Umbilical cord (tissue), 2 donors: ENCODE data around the gene SFR1. TPM values are rescaled to one million over a fixed set of nuclear protein-coding genes. Genes with fewer than 3 reads are reported as not detected.
"Not testable (repeated sequence)": the region's sequence is repeated elsewhere in the genome, so short reads cannot be mapped to it uniquely, and the experiment has no call there.

ENCODE experiments used
- DNase-seq: peaks from one replicate; pipeline ENCODE4 v3.0.0-alpha.2; 2015; ENCODE audit warnings: low spot score
- total RNA-seq: library from RNA; depleted of rRNA; stranded (reverse); fragments of >200 nt; gene quantifications from one replicate; pipeline ENCODE4 v1.2.3, GENCODE V29; 2014; ENCODE audit warnings: low replicate concordance; ENCODE audit not compliant: insufficient read depth

The SFR1 gene
- total RNA-seq, 1 donor from 2014 or later, result 22.9 TPM

GRCh38 chr10:104170610-104171254, 48.8 kb downstream of the SFR1 start:
- no peak for DNase-seq

- DNase-seq, result not testable (repeated sequence)
These were observed 52.2 kb downstream of the SFR1 start for GRCh38 chr10:104174136-104174535.

Other genes starting within 250 kb of the SFR1 start
- 28.6 TPM for gene STN1, start 204.0 kb upstream of the SFR1 start, total RNA-seq
- 128 TPM for gene SLK, start 155.0 kb upstream of the SFR1 start, total RNA-seq
- 175 TPM for gene COL17A1, start 36.3 kb upstream of the SFR1 start, total RNA-seq
- 1.7 TPM for gene CFAP43, start 110.2 kb downstream of the SFR1 start, total RNA-seq
- gene GSTO1, start 132.7 kb downstream of the SFR1 start, total RNA-seq, result 58.5 TPM
- gene GSTO2, start 147.0 kb downstream of the SFR1 start, total RNA-seq, result 1.2 TPM
- gene ITPRIP, start 216.3 kb downstream of the SFR1 start, total RNA-seq, result 14.7 TPM
- 0.48 TPM for gene CFAP58, start 231.7 kb downstream of the SFR1 start, total RNA-seq